IMR-90 (cell line): Measurements from ENCODE around the gene SARS2.

Source experiments
- POLR2A ChIP-seq: IDR thresholded peaks from 2 replicates; pipeline ENCODE4 v1.6.1; 2012; ENCODE audit warnings: mild to moderate bottlenecking, low read depth, low read length
- TF ChIP-seq, protein P1 (sequence below): fragments of 150-350 bp; IDR thresholded peaks from 2 replicates; pipeline ENCODE4 v1.6.1; 2017; ENCODE audit warnings: mild to moderate bottlenecking, antibody characterized with exemption, low read length, low read depth
- TF ChIP-seq, protein P2 (sequence below): conservative IDR thresholded peaks from 2 replicates; pipeline ENCODE4 v1.5.1; 2012; ENCODE audit warnings: mild to moderate bottlenecking, low read depth, low read length, improper control_type of control experiment

DNA sequence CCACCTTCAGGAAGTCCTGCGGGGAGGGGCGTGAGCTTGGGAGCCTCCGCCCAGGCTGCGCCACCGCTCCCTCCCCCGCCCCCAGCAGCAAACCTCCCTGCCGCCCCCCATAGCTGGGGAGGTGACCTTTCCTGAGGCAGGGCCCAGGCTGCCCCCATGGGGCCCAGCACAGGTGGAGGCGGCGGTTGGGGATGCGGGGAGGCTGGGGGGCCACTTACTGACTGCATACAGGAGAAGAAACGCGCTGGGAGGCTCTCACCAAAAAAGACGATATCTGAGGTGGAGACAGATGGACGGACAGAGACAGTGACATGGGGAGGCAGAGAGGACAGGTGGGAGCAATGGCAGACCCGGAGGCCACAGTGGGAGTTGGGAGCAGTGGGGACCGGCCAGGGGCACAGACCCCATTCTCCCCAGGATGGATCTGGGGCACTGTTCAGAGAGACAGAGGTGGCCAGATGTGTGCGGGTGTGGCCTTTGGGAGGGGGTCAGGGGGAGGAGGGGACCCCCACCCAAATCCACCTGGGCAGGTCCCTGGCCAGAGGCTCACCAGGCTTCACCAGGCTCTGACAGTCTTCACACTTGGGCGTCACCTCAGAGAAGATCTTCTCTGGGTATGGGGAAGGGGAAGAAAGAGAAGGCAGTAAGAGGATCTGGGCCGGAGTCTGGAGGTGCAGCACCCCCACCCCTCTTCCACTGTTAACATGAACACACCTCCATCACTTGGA lies 49.5 kb downstream of the SARS2 start:
- no peak for TF ChIP-seq POLR2A
- TF ChIP-seq, protein P1, sequence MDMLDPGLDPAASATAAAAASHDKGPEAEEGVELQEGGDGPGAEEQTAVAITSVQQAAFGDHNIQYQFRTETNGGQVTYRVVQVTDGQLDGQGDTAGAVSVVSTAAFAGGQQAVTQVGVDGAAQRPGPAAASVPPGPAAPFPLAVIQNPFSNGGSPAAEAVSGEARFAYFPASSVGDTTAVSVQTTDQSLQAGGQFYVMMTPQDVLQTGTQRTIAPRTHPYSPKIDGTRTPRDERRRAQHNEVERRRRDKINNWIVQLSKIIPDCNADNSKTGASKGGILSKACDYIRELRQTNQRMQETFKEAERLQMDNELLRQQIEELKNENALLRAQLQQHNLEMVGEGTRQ: no peak
- TF ChIP-seq, protein P2, sequence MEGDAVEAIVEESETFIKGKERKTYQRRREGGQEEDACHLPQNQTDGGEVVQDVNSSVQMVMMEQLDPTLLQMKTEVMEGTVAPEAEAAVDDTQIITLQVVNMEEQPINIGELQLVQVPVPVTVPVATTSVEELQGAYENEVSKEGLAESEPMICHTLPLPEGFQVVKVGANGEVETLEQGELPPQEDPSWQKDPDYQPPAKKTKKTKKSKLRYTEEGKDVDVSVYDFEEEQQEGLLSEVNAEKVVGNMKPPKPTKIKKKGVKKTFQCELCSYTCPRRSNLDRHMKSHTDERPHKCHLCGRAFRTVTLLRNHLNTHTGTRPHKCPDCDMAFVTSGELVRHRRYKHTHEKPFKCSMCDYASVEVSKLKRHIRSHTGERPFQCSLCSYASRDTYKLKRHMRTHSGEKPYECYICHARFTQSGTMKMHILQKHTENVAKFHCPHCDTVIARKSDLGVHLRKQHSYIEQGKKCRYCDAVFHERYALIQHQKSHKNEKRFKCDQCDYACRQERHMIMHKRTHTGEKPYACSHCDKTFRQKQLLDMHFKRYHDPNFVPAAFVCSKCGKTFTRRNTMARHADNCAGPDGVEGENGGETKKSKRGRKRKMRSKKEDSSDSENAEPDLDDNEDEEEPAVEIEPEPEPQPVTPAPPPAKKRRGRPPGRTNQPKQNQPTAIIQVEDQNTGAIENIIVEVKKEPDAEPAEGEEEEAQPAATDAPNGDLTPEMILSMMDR: no peak
